ENCODE results near the gene TMEM163. TPM values are rescaled to one million over a fixed set of nuclear protein-coding genes. Genes with fewer than 3 reads are reported as not detected.

Gene TMEM163
- total RNA-seq, 1 donor from 2014 or later: 2.4 TPM

GRCh38 chr2:134420259-134420658, 298.5 kb downstream of the TMEM163 start:
- no peak for DNase-seq (ENCODE audit: low read depth)
- H3K4me3 ChIP-seq (ENCODE audit: low read depth, low read length): no peak overlapping the region
- TF ChIP-seq CTCF (IDR thresholded peaks at IDR 0.05; ENCODE audit: insufficient read depth, low read length, poor library complexity, severe bottlenecking): no peak

GRCh38 chr2:134417968-134418582, 300.7 kb downstream of the TMEM163 start:
- Histone ChIP-seq H3K27me3 (ENCODE audit: control insufficient read depth, insufficient read depth, low read length) (no peaks in the 10 kb centered on the region), H3K4me3 (ENCODE audit: low read depth, low read length) (no peak overlapping the region), H3K36me3 (ENCODE audit: control insufficient read depth, insufficient read depth, low read length) (no peaks in the 10 kb centered on the region)
- DNase-seq (ENCODE audit: low read depth): no peak
- no peak for TF ChIP-seq CTCF (IDR thresholded peaks at IDR 0.05; ENCODE audit: insufficient read depth, low read length, poor library complexity, severe bottlenecking)

More at GRCh38 chr2:134420259-134420658, 298.5 kb downstream of the TMEM163 start:
- Histone ChIP-seq H3K27me3 (ENCODE audit: control insufficient read depth, insufficient read depth, low read length) (no peaks in the 10 kb centered on the region), H3K36me3 (ENCODE audit: control insufficient read depth, insufficient read depth, low read length) (no peaks in the 10 kb centered on the region)

GRCh38 chr2:134416637-134417036, 302.2 kb downstream of the TMEM163 start:
- no peak for TF ChIP-seq CTCF (IDR thresholded peaks at IDR 0.05; ENCODE audit: insufficient read depth, low read length, poor library complexity, severe bottlenecking)
- H3K4me3 ChIP-seq (ENCODE audit: low read depth, low read length): no peak overlapping the region
- no peaks in the 10 kb centered on the region for H3K36me3 ChIP-seq (ENCODE audit: control insufficient read depth, insufficient read depth, low read length)
- H3K27me3 ChIP-seq (ENCODE audit: control insufficient read depth, insufficient read depth, low read length): no peaks in the 10 kb centered on the region
- DNase-seq (ENCODE audit: low read depth): no peak

GRCh38 chr2:134416018-134416417, 302.8 kb downstream of the TMEM163 start:
- no peak overlapping the region for H3K4me3 ChIP-seq (ENCODE audit: low read depth, low read length)
- no peak for DNase-seq (ENCODE audit: low read depth)
- H3K36me3 ChIP-seq (ENCODE audit: control insufficient read depth, insufficient read depth, low read length): no peaks in the 10 kb centered on the region
- no peak for TF ChIP-seq CTCF (IDR thresholded peaks at IDR 0.05; ENCODE audit: insufficient read depth, low read length, poor library complexity, severe bottlenecking)
- H3K27me3 ChIP-seq (ENCODE audit: control insufficient read depth, insufficient read depth, low read length): no peaks in the 10 kb centered on the region

- no peaks in the 10 kb centered on the region for H3K36me3 ChIP-seq (ENCODE audit: control insufficient read depth, insufficient read depth, low read length)
- H3K4me3 ChIP-seq (ENCODE audit: low read depth, low read length): no peak overlapping the region
- H3K27me3 ChIP-seq (ENCODE audit: control insufficient read depth, insufficient read depth, low read length): no peaks in the 10 kb centered on the region
- no peak for TF ChIP-seq CTCF (IDR thresholded peaks at IDR 0.05; ENCODE audit: insufficient read depth, low read length, poor library complexity, severe bottlenecking)
- no peak for DNase-seq (ENCODE audit: low read depth)
Measured at GRCh38 chr2:134413912-134414311, 304.9 kb downstream of the TMEM163 start.

GRCh38 chr2:134413430-134413829, 305.4 kb downstream of the TMEM163 start:
- Histone ChIP-seq H3K4me3 (ENCODE audit: low read depth, low read length) (no peak overlapping the region), H3K27me3 (ENCODE audit: control insufficient read depth, insufficient read depth, low read length) (no peaks in the 10 kb centered on the region), H3K36me3 (ENCODE audit: control insufficient read depth, insufficient read depth, low read length) (no peaks in the 10 kb centered on the region)
- no peak for DNase-seq (ENCODE audit: low read depth)
- TF ChIP-seq CTCF (IDR thresholded peaks at IDR 0.05; ENCODE audit: insufficient read depth, low read length, poor library complexity, severe bottlenecking): no peak

Measured in kidney epithelial cell (primary cell).